Right renal cortex interstitium (tissue), 3 donors: ENCODE measurements around the gene PLSCR3. TPM values are rescaled to one million over a fixed set of nuclear protein-coding genes. Genes with fewer than 3 reads are reported as not detected.

Experiments used
- DNase-seq, 3 donors: peaks; one replicate each; pipeline ENCODE4 v3.0.0-alpha.2; 2013; ENCODE audit warnings: low read depth in 3 of 3, low spot score in 2 of 3
- polyA plus RNA-seq, 3 donors: library from polyadenylated mRNA; unstranded; fragments of 120-200 nt; gene quantifications; one replicate each; pipeline ENCODE4 v1.2.1, GENCODE V29; 2013; ENCODE audit not compliant: insufficient read length in 3 of 3

Gene PLSCR3
- polyA plus RNA-seq, 3 donors = 24.3 to 30.9 (median 28.6) TPM

- DNase-seq = no peak
These were observed 32.7 kb upstream of the PLSCR3 start for GRCh38 chr17:7426896-7427489.

GRCh38 chr17:7426203-7426863 is 32.0 kb upstream of the PLSCR3 start:
- DNase-seq = no peak

- no peak for DNase-seq
These were observed 31.4 kb upstream of the PLSCR3 start for GRCh38 chr17:7425756-7426155.

GRCh38 chr17:7425316-7425715 is 31.0 kb upstream of the PLSCR3 start, which contains the start of gene SPEM2:
Gene SPEM2 (plus strand): TSS chr17:7425616. CDS start chr17:7425689, 73 bp downstream.
- DNase-seq = no peak

GRCh38 chr17:7423679-7424078 is 29.4 kb upstream of the PLSCR3 start:
- DNase-seq = no peak

GRCh38 chr17:7421186-7421585 is 26.9 kb upstream of the PLSCR3 start:
- DNase-seq = no peak

GRCh38 chr17:7419819-7420610 is 25.7 kb upstream of the PLSCR3 start, which contains the start of gene SPEM1:
Gene SPEM1 (plus strand): TSS chr17:7420324. CDS start chr17:7420385, 61 bp downstream.
- DNase-seq = no peak

- no peak for DNase-seq
These were observed 24.3 kb upstream of the PLSCR3 start for GRCh38 chr17:7418472-7419152.

- no peak for DNase-seq
These were observed 22.8 kb upstream of the PLSCR3 start for GRCh38 chr17:7417056-7417655.

- no peak for DNase-seq
These were observed 22.0 kb upstream of the PLSCR3 start for GRCh38 chr17:7416323-7416722.

- DNase-seq = no peak
These were observed 21.5 kb upstream of the PLSCR3 start for GRCh38 chr17:7415784-7416183.

GRCh38 chr17:7414837-7415236 is 20.5 kb upstream of the PLSCR3 start:
- no peak for DNase-seq

- DNase-seq = no peak
These were observed 19.1 kb upstream of the PLSCR3 start for GRCh38 chr17:7413346-7413985.

- no peak for DNase-seq
These were observed 17.1 kb upstream of the PLSCR3 start for GRCh38 chr17:7411427-7411750.

GRCh38 chr17:7410634-7411426 is 16.5 kb upstream of the PLSCR3 start:
- DNase-seq = no peak

- no peak for DNase-seq
These were observed 15.4 kb upstream of the PLSCR3 start for GRCh38 chr17:7409716-7410115.

GRCh38 chr17:7408863-7409262 is 14.5 kb upstream of the PLSCR3 start:
- DNase-seq = no peak

GRCh38 chr17:7408252-7408727 is 14.0 kb upstream of the PLSCR3 start:
- DNase-seq = no peak

GRCh38 chr17:7407485-7408251 is 13.3 kb upstream of the PLSCR3 start, which contains the start of gene NLGN2:
Gene NLGN2 (plus strand): TSS chr17:7407845. CDS start chr17:7408256, 411 bp downstream.
- DNase-seq = no peak
